ENCODE results near the gene CACNA2D3.

- no peak for TF ChIP-seq EZH2 (IDR thresholded peaks at IDR 0.05; ENCODE audit: borderline replicate concordance, insufficient read depth, low read length, poor library complexity, severe bottlenecking)
- TF ChIP-seq CTCF (IDR thresholded peaks at IDR 0.05; ENCODE audit: poor library complexity, severe bottlenecking) = no peak
- TF ChIP-seq MXI1 (conservative IDR thresholded peaks at IDR 0.05; ENCODE audit: poor library complexity, severe bottlenecking) = no peak
- no peak for TF ChIP-seq EP300 (conservative IDR thresholded peaks at IDR 0.05; ENCODE audit: poor library complexity, severe bottlenecking)
- no peak for TF ChIP-seq REST (IDR thresholded peaks at IDR 0.05; ENCODE audit: borderline replicate concordance)
- TF ChIP-seq POLR2AphosphoS5 (IDR thresholded peaks at IDR 0.05) = no peak
Observed at GRCh38 chr3:54575618-54575960, 453.2 kb downstream of the CACNA2D3 start.

Measured in neural cell (in vitro differentiated cells).